ENCODE data around the gene USP24.

USP24 gene

GRCh38 chr1:55055951-55056631, 159.1 kb downstream of the USP24 start:
- DNase-seq (ENCODE audit: low read depth, low spot score): no peak

- DNase-seq (ENCODE audit: low read depth, low spot score): no peak
Observed at GRCh38 chr1:55055084-55055882, 159.9 kb downstream of the USP24 start.

- DNase-seq (ENCODE audit: low read depth, low spot score): no peak
Observed at GRCh38 chr1:55054396-55054795, 160.8 kb downstream of the USP24 start.

- no peak for DNase-seq (ENCODE audit: low read depth, low spot score)
Observed at GRCh38 chr1:55053265-55053954, 161.8 kb downstream of the USP24 start.

- DNase-seq (ENCODE audit: low read depth, low spot score): no peak
Observed at GRCh38 chr1:55052221-55053142, 162.7 kb downstream of the USP24 start.

- no peak for DNase-seq (ENCODE audit: low read depth, low spot score)
Observed at GRCh38 chr1:55051621-55052020, 163.5 kb downstream of the USP24 start.

- no peak for DNase-seq (ENCODE audit: low read depth, low spot score)
Observed at GRCh38 chr1:55051169-55051568, 164.0 kb downstream of the USP24 start.

GRCh38 chr1:55050283-55050682, 164.9 kb downstream of the USP24 start:
- no peak for DNase-seq (ENCODE audit: low read depth, low spot score)

GRCh38 chr1:55049914-55050278, 165.3 kb downstream of the USP24 start:
- DNase-seq (ENCODE audit: low read depth, low spot score): no peak

GRCh38 chr1:55049271-55049913, 165.8 kb downstream of the USP24 start:
- no peak for DNase-seq (ENCODE audit: low read depth, low spot score)

- no peak for DNase-seq (ENCODE audit: low read depth, low spot score)
Observed at GRCh38 chr1:55048453-55049270, 166.5 kb downstream of the USP24 start.

- DNase-seq (ENCODE audit: low read depth, low spot score): no peak
Observed at GRCh38 chr1:55047611-55048010, 167.6 kb downstream of the USP24 start.

GRCh38 chr1:55046871-55047270, 168.3 kb downstream of the USP24 start:
- no peak for DNase-seq (ENCODE audit: low read depth, low spot score)

GRCh38 chr1:55045430-55045829, 169.7 kb downstream of the USP24 start:
- DNase-seq (ENCODE audit: low read depth, low spot score): no peak

GRCh38 chr1:55044617-55045397, 170.4 kb downstream of the USP24 start:
- DNase-seq (ENCODE audit: low read depth, low spot score): no peak

- no peak for DNase-seq (ENCODE audit: low read depth, low spot score)
Observed at GRCh38 chr1:55043726-55044125, 171.4 kb downstream of the USP24 start.

GRCh38 chr1:55043011-55043410, 172.2 kb downstream of the USP24 start:
- DNase-seq (ENCODE audit: low read depth, low spot score): no peak

- no peak for DNase-seq (ENCODE audit: low read depth, low spot score)
Observed at GRCh38 chr1:55041613-55042012, 173.6 kb downstream of the USP24 start.

GRCh38 chr1:55040933-55041494, 174.2 kb downstream of the USP24 start:
- DNase-seq (ENCODE audit: low read depth, low spot score): no peak

All from activated CD4-positive, CD25-positive, alpha-beta regulatory T cell treated with anti-CD3 and anti-CD28 coated beads, Interleukin-2, amount 50 U/mL, for 16 hours (primary cell).